Activated CD4-positive, alpha-beta T cell treated with anti-CD3 and anti-CD28 coated beads, Interleukin-2, Interleukin-6, amounts not matched to agents 100 ng/mL and 50 ng/mL, durations not matched to agents 16 hours and 8 hours (primary cell): ENCODE measurements around the gene TSPAN11.

Experiments
- DNase-seq: peaks from one replicate; pipeline ENCODE4 v3.0.0-alpha.2; 2020

Gene TSPAN11

DNA sequence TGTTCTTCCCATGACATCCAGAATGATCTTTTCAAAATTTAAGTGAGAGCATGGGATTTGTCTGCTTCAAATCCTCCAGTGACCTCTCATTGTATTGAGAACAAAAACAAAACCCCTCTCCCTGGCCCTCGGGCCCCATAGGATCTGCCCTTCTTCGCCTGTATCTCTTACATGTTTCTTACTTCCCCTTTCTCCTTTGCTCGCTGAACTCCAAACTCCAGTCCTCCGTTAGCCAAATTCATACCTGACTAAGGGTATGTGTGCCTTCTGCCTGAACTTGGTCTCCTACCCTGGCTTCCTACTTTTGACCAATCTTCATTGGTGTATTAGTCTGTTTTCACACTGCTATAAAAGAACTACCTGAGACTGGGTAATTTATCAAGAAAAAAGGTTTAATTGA lies 13.2 kb upstream of the TSPAN11 start:
- DNase-seq, result no peak

- DNase-seq, result no peak
Observed at GRCh38 chr12:30914986-30915591, 11.5 kb upstream of the TSPAN11 start.

DNA sequence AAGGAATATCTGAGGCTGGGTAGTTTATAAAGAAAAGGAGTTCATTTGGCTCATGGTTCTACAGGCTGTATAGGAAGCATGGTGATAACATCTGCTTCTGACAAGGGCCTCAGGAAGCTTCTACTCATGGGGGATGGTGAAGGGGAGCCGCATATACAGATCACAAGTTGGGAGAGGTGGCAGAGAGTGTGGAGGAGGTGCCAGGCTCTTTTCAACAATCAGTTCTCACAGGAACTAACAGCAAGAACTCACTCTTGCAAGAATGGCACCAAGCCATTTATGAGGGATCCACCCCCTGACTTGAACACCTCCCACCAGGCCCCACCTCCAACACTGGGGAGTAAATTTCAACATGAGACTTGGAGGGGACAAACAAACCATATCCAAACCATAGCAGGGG lies 3.5 kb upstream of the TSPAN11 start:
- DNase-seq, result no peak

GRCh38 chr12:30925607-30926242 lies 823 bp upstream of the TSPAN11 start:
- no peak for DNase-seq

- no peak for DNase-seq
Observed at GRCh38 chr12:30927222-30927611, 669 bp downstream of the TSPAN11 start.

DNA sequence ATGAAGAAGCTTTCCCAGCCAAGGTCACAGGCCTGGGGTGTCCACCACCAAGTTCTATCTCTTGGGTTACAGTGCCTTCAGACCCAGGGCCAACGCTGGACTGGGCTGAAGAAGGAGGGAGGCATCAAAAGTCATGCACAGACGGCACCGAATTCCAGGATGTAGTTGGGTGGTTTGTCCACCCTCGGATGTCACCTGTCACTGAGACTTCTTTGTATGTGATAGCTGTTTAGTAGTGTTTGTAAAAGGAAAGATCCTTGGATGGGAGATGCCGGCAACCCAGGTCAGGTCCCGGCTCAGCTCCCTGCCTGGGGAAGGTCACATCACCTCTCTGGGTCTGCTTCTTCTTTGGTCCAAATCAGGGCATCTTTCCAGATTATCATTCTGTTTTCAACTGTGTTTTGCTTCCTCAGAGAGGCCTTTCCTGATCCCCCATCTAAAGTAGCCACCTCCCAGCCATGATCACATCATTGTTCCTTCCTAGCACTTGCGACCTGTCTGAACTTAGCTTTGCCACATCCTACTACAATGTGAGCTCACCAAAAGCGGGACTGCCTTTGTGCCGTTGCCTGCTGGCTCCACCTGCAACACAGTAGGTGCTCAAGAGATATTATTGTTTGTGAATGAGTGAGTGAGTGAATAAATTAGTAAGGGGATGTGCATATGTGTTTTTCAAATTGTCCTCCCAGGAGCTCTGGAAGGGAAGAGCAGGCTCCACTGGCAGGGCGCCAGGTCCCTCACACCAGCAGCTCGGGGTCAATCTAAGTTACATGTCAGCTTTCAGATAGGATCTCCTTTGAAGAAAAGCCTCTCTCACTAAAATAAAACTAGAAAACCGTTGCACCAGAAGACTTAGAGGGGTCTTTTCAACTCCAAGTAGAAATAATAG lies 2.1 kb downstream of the TSPAN11 start:
- DNase-seq, result no peak

DNA sequence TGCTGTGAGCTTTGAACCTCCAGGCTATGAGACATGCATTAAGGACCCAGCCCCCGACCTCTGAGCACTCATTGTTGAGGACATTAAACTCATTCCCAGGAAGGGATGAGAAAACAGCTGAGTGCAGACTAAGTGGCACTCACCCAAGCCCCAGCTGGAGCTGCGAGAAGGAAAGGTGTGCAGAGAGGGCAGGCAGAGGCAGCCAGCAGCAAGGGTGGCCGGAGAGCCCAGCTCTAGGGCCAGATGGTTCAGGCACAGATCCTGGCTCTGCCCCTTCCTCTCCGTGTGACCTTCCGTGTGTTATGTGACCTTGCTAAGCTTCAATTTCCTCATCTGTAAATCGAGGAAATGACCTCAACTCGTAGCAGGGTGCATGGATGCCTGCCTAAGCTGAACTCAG lies 3.7 kb downstream of the TSPAN11 start:
- DNase-seq, result no peak

DNA sequence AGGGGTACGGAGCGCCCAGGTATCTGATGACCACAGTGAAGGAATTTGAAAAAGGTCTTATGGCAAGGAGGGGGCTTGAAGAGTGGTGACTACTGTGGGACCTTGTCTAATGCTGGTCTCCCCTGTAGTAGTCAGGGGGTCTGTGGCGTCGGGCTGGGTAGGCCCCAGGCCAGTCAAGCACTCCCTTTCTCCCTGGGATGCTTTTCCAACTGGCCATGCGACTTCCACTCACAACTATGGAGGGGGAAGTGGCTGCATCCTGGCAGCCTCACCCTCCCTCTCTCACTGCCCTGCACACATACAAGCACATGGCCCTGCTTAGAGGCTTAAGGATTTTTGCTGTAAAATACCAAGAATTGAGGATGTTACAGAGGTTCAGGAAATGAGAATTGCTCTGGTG lies 4.1 kb downstream of the TSPAN11 start:
- DNase-seq, result no peak

GRCh38 chr12:30932881-30933280 lies 6.3 kb downstream of the TSPAN11 start:
- DNase-seq, result no peak

GRCh38 chr12:30934811-30935210 lies 8.3 kb downstream of the TSPAN11 start:
- no peak for DNase-seq

- DNase-seq, result no peak
Observed at GRCh38 chr12:30936036-30936435, 9.5 kb downstream of the TSPAN11 start.

GRCh38 chr12:30939234-30939633 lies 12.7 kb downstream of the TSPAN11 start:
- no peak for DNase-seq

GRCh38 chr12:30942486-30942885 lies 15.9 kb downstream of the TSPAN11 start:
- no peak for DNase-seq

DNA sequence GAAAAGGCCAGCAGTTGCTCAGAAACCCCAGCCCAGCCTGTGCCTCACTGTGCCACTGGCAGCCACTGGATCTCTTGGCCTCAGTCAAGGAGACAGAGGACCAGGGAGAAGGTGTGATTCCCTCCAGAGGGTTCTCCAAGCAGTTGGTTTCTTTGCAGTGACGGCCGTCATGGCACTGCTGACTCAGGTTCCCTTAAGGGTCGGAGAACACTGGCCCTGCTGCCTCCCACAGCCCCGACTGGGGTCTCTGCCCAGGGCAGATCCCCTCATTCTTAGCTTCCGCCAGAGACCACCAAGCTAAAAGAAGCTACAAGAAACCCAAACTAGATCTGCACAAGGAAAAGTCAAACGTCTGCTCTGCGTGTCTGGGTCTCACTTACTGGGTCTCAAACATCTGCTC lies 16.4 kb downstream of the TSPAN11 start:
- DNase-seq, result no peak

- DNase-seq, result no peak
Observed at GRCh38 chr12:30945443-30946164, 19.1 kb downstream of the TSPAN11 start.

DNA sequence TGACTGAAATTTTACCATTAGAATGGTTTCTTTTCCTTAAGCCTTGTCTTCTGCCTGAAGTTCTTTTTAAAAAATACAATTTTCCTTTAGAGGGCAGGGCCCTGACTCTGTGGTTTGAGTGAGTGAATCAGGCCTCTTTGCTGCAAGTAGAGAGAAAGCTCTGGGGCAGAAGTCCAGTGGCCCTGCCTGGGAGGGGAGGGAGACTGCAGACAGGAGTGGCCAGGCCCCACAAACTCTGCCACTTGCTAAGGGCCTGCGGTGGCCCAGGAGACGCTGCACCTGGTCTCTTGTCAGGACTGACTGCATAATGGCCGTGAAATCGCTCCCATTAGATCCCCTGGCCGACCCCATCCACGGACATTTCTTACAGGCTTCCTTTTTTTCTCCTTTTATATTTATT lies 25.5 kb downstream of the TSPAN11 start:
- no peak for DNase-seq

DNA sequence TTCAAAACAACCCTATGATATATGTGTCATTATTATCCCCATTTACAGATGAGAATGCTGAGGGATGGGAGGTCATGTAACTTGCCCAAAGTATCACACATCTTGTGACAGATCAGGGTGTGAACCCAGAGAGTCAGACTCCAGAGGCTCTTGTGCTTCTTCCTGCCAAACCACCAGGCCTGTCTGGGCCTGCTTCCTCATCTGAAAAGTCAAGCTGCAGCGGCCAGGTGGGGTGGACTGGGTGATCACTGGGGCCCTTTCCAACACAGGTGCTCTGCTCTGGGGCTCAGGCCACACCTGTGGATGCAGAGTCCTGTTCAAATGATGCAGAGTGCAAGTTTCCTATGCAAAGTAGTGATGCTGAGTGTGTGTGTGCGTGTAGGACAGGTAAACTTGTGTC lies 26.7 kb downstream of the TSPAN11 start:
- DNase-seq, result no peak

DNA sequence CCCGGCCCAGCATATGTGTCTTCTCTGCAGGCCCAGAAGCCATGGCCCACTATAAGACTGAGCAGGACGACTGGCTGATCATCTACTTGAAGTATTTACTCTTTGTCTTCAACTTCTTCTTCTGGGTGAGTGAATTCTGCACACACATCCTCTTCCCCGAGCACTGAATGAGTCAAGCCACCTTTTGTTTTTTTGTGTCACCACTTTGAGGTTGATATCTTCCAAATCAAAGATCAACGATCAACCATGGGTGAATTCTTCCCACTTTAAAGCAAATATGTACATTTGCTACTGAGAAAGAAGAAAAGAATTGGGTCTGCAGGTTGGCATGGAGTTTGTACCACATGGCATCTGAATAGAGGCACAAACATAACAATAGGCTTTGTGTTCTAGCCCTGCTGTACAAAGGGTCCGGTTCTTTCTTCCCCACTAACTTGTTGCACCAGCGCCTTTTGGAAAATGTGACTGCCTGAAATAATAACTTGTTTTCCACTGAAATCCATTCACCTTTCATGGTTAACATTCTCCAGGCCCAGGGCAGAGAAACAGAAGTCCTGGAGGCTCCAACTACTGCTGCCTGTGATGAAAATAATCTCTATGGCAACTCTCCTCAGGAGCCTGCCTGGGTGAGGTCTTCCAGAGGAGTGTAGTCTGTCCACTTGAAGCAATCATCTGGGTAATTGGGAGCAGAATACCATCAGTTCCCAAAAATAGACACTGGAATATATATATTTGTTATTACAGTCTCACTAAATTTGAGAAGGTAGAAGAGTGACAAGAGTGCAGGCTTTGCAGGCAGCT lies 27.6 kb downstream of the TSPAN11 start:
- peak; percentile 8 for DNase-seq

GRCh38 chr12:30955214-30955613 lies 28.7 kb downstream of the TSPAN11 start:
- no peak for DNase-seq

GRCh38 chr12:30959110-30959710 lies 32.7 kb downstream of the TSPAN11 start:
- DNase-seq, result no peak

GRCh38 chr12:30959778-30960177 lies 33.2 kb downstream of the TSPAN11 start:
- DNase-seq, result no peak

DNA sequence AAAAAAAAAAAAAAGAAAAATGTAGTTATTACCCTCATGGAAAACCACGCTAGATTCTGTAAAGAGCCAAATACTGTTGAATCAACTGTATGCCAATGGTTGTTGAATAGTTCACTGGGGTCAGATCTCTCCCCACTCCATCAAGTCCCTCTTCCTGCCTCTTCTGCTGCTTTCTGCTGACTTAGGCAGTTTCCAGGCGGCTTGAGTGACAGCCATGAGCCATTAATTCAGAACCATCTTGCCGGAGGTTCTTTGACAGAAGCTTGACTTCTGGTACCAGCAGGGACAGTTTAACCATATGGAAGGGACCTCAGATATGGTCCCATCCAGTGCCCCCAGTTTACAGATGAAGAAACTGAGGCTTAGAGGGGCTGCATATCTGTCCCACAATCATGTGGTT lies 34.5 kb downstream of the TSPAN11 start:
- no peak for DNase-seq
